WTC11 (cell line): ENCODE data around the gene ADAMTS12. TPM values are rescaled to one million over a fixed set of nuclear protein-coding genes. Genes with fewer than 3 reads are reported as not detected.

Experiments used
- ATAC-seq: fragments of 200-7000 bp; cut with Tn5 transposase; 2 replicates; pipeline ENCODE4 v1.10.0; 2021; ENCODE audit warnings: mild to moderate bottlenecking, moderate library complexity
- CTCF ChIA-PET: fragments of 300-600 bp; sonication (Branson Sonifier 250); formaldehyde crosslinking; loops from one replicate; lab custom pipeline; 2021; ENCODE audit warnings: antibody characterized with exemption; lab: Charles Lee
- POLR2A ChIA-PET: fragments of 350-600 bp; sonication (Branson Sonifier 250); formaldehyde crosslinking; loops from one replicate; lab custom pipeline; 2021; ENCODE audit warnings: antibody characterized with exemption; lab: Charles Lee
- DNase-seq: peaks from one replicate; pipeline ENCODE4 v3.0.0; 2021; ENCODE audit warnings: low spot score
- H3K27ac Mint-ChIP-seq: 2 replicates; pipeline ENCODE4 v1.8.0; 2021; ENCODE audit warnings: mixed read lengths
- H3K27me3 Mint-ChIP-seq: 2 replicates; pipeline ENCODE4 v1.8.0; 2021; ENCODE audit warnings: low read depth, mild to moderate bottlenecking, moderate library complexity, mixed read lengths
- H3K36me3 Mint-ChIP-seq: 2 replicates; pipeline ENCODE4 v1.8.0; 2021; ENCODE audit warnings: mixed read lengths
- H3K4me1 Mint-ChIP-seq: 2 replicates; pipeline ENCODE4 v1.8.0; 2022; ENCODE audit warnings: mixed read lengths
- H3K4me3 Mint-ChIP-seq: 2 replicates; pipeline ENCODE4 v1.8.0; 2021; ENCODE audit warnings: mild to moderate bottlenecking, moderate library complexity, mixed read lengths
- H3K9me3 Mint-ChIP-seq: 2 replicates; pipeline ENCODE4 v1.8.0; 2021; ENCODE audit warnings: mixed read lengths
- ELF4 ChIP-seq: sonication (generic); formaldehyde crosslinking; IDR thresholded peaks from 2 replicates; pipeline ENCODE4 v1.8.1; 2022; ENCODE audit warnings: low read depth, mild to moderate bottlenecking, moderate library complexity, missing genetic modification reagents
- EMX1 ChIP-seq: fragments of 250-450 bp; sonication (Bioruptor Pico); IDR thresholded peaks from 2 replicates; pipeline ENCODE4 v1.8.0; 2021; ENCODE audit warnings: mild to moderate bottlenecking
- ESRRA ChIP-seq: sonication (generic); formaldehyde crosslinking; IDR thresholded peaks from 2 replicates; pipeline ENCODE4 v1.8.1; 2022; ENCODE audit warnings: mild to moderate bottlenecking, missing genetic modification reagents, borderline replicate concordance
- JAZF1 ChIP-seq: fragments of 250-450 bp; sonication (Bioruptor Pico); IDR thresholded peaks from 2 replicates; pipeline ENCODE4 v1.9.0; 2021; ENCODE audit warnings: moderate library complexity, mild to moderate bottlenecking, inconsistent platforms
- KAT7 ChIP-seq: sonication (generic); formaldehyde crosslinking; IDR thresholded peaks from 2 replicates; pipeline ENCODE4 v1.8.1; 2023; ENCODE audit warnings: missing genetic modification reagents, mild to moderate bottlenecking, borderline replicate concordance
- TEAD1 ChIP-seq: sonication (generic); formaldehyde crosslinking; IDR thresholded peaks from 2 replicates; pipeline ENCODE4 v1.8.0; 2022; ENCODE audit warnings: mild to moderate bottlenecking, missing genetic modification reagents
- TEAD4 ChIP-seq: sonication (generic); formaldehyde crosslinking; IDR thresholded peaks from 2 replicates; pipeline ENCODE4 v1.8.0; 2022; ENCODE audit warnings: mild to moderate bottlenecking, missing genetic modification reagents
- ZNF138 ChIP-seq: sonication (generic); formaldehyde crosslinking; conservative IDR thresholded peaks from 2 replicates; pipeline ENCODE4 v1.8.1; 2022; ENCODE audit warnings: mild to moderate bottlenecking, moderate library complexity, missing genetic modification reagents
- ZNF423 ChIP-seq: fragments of 250-450 bp; sonication (Bioruptor Pico); IDR thresholded peaks from 2 replicates; pipeline ENCODE4 v2.1.2; 2022; ENCODE audit warnings: mild to moderate bottlenecking, moderate library complexity
- ZNF671 ChIP-seq: fragments of 250-450 bp; sonication (Bioruptor Pico); IDR thresholded peaks from 2 replicates; pipeline ENCODE4 v1.8.0; 2021; ENCODE audit warnings: mild to moderate bottlenecking
- total RNA-seq: library from RNA; stranded (reverse); gene quantifications from 3 replicates; pipeline ENCODE4 v1.2.3, GENCODE V29; 2021
- TF ChIP-seq, protein P1 (sequence below): sonication (generic); formaldehyde crosslinking; conservative IDR thresholded peaks from 2 replicates; pipeline ENCODE4 v1.8.1; 2022; ENCODE audit warnings: mild to moderate bottlenecking, missing genetic modification reagents
- TF ChIP-seq, protein P2 (sequence below): sonication (generic); formaldehyde crosslinking; IDR thresholded peaks from 2 replicates; pipeline ENCODE4 v1.8.0; 2022; ENCODE audit warnings: missing genetic modification reagents
- TF ChIP-seq, protein P3 (sequence below): fragments of 250-450 bp; sonication (Bioruptor Pico); IDR thresholded peaks from 2 replicates; pipeline ENCODE4 v1.9.0; 2021; ENCODE audit warnings: moderate library complexity, mild to moderate bottlenecking, inconsistent platforms, borderline replicate concordance
- TF ChIP-seq, protein P4 (sequence below): sonication (generic); formaldehyde crosslinking; IDR thresholded peaks from 2 replicates; pipeline ENCODE4 v1.8.1; 2023; ENCODE audit warnings: mild to moderate bottlenecking, moderate library complexity, missing genetic modification reagents
- TF ChIP-seq, protein P5 (sequence below): sonication (generic); formaldehyde crosslinking; conservative IDR thresholded peaks from 2 replicates; pipeline ENCODE4 v1.8.1; 2023; ENCODE audit warnings: mild to moderate bottlenecking, low read depth, missing genetic modification reagents, moderate library complexity

ADAMTS12 gene
- total RNA-seq, 1 experiment from 2014 or later = 13.5 TPM

DNA sequence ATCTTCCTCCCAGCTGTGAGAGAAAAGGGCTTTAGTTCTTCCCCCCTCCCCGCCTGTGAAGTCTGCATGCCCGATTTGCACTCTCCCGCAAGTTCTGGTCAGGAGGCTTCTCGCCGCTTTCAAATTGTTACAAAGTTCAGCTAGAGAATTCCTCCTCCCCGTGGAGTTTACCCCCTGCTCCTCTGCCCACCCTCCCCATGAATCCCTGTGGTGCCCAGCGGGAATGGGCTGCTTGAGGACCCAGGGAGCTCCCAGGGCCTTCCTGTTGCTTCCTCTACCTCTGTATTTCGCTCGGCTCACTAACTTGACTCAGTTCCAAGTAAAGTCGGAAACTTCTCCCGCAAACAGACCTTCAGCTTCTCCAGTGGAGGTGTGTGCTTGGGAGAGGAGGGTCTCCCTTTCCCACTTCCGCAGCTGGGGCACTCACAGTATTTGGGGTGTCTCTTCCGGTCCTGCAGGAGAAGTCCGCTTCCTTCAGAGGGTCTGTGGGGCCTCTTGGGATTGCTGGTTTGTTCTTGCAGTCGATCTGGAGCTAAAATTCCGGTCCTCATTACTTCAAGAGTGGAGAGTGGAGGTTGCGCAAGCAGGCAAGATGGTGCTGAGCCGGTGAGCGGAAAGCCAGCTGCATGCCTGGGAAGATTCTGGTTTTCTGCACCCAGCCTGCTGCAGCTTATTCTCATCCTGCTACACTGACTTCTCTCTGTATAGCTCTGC, 97.8 kb downstream of the ADAMTS12 start:
- DNase-seq (no peak), ATAC-seq (no peak)
- Mint-ChIP-seq H3K36me3 (no peaks in the 10 kb centered on the region), H3K9me3 (no peaks in the 10 kb centered on the region), H3K4me1 (peaks cover 17% of the 10 kb centered on the region), H3K27me3 (no peaks in the 10 kb centered on the region), H3K27ac (peak overlapping the region; percentile 60; the same call in 1 of the 2 replicates), H3K4me3 (no peak overlapping the region)
- TF ChIP-seq ELF4 (CRISPR knock-in tag) (no peak), ZNF423 (peak; percentile 70; the same call in 1 of the 2 replicates)
- ChIA-PET POLR2A (no interaction called here), CTCF (interaction anchor here (0.8 to 1.7 kb wide), 3 partner anchors 39 to 205 kb away, joined by 3 to 5 read pairs (median 3); partner anchors contain the start of gene RXFP3)

DNA sequence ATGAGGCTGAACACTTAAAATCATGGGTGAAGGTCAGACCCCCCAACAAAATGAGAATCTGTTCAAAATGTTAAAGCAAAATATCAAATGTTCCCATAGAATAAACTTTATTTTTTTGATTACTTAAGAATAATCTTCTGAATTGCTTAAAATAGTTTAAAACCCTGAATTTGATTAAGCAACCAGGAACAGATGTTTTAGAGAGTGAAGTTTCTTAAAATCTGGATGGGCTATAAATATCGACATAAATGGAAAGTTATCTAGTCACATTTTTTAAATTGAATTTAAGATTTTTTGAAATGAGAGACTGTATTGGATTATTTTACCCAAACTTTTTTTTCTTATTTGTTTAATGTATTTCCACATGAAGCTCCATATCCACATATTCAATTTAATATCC, 98.5 kb downstream of the ADAMTS12 start:
- Mint-ChIP-seq H3K27ac (no peak overlapping the region), H3K27me3 (no peaks in the 10 kb centered on the region), H3K36me3 (no peaks in the 10 kb centered on the region), H3K4me3 (no peak overlapping the region), H3K4me1 (peaks cover 17% of the 10 kb centered on the region), H3K9me3 (no peaks in the 10 kb centered on the region)
- CTCF ChIA-PET = interaction anchor here (0.8 to 1.7 kb wide), 2 partner anchors 40 to 204 kb away, joined by 3 to 5 read pairs; no protein-coding TSS in a partner anchor
- no peak for ATAC-seq
- TF ChIP-seq ZNF138 (CRISPR knock-in tag) (no peak), EMX1 (CRISPR knock-in tag) (no peak), TEAD4 (no peak), ELF4 (CRISPR knock-in tag) (no peak), ZNF671 (no peak), TEAD1 (no peak), KAT7 (CRISPR knock-in tag) (no peak), JAZF1 (no peak), ESRRA (CRISPR knock-in tag) (no peak)
- TF ChIP-seq, protein P1, sequence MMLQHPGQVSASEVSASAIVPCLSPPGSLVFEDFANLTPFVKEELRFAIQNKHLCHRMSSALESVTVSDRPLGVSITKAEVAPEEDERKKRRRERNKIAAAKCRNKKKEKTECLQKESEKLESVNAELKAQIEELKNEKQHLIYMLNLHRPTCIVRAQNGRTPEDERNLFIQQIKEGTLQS (CRISPR knock-in tag) = no peak
- TF ChIP-seq, protein P2, sequence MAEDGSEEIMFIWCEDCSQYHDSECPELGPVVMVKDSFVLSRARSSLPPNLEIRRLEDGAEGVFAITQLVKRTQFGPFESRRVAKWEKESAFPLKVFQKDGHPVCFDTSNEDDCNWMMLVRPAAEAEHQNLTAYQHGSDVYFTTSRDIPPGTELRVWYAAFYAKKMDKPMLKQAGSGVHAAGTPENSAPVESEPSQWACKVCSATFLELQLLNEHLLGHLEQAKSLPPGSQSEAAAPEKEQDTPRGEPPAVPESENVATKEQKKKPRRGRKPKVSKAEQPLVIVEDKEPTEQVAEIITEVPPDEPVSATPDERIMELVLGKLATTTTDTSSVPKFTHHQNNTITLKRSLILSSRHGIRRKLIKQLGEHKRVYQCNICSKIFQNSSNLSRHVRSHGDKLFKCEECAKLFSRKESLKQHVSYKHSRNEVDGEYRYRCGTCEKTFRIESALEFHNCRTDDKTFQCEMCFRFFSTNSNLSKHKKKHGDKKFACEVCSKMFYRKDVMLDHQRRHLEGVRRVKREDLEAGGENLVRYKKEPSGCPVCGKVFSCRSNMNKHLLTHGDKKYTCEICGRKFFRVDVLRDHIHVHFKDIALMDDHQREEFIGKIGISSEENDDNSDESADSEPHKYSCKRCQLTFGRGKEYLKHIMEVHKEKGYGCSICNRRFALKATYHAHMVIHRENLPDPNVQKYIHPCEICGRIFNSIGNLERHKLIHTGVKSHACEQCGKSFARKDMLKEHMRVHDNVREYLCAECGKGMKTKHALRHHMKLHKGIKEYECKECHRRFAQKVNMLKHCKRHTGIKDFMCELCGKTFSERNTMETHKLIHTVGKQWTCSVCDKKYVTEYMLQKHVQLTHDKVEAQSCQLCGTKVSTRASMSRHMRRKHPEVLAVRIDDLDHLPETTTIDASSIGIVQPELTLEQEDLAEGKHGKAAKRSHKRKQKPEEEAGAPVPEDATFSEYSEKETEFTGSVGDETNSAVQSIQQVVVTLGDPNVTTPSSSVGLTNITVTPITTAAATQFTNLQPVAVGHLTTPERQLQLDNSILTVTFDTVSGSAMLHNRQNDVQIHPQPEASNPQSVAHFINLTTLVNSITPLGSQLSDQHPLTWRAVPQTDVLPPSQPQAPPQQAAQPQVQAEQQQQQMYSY = no peak
- TF ChIP-seq, protein P3, sequence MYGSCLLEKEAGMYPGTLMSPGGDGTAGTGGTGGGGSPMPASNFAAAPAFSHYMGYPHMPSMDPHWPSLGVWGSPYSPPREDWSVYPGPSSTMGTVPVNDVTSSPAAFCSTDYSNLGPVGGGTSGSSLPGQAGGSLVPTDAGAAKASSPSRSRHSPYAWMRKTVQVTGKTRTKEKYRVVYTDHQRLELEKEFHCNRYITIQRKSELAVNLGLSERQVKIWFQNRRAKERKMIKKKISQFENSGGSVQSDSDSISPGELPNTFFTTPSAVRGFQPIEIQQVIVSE (CRISPR knock-in tag) = no peak
- TF ChIP-seq, protein P4, sequence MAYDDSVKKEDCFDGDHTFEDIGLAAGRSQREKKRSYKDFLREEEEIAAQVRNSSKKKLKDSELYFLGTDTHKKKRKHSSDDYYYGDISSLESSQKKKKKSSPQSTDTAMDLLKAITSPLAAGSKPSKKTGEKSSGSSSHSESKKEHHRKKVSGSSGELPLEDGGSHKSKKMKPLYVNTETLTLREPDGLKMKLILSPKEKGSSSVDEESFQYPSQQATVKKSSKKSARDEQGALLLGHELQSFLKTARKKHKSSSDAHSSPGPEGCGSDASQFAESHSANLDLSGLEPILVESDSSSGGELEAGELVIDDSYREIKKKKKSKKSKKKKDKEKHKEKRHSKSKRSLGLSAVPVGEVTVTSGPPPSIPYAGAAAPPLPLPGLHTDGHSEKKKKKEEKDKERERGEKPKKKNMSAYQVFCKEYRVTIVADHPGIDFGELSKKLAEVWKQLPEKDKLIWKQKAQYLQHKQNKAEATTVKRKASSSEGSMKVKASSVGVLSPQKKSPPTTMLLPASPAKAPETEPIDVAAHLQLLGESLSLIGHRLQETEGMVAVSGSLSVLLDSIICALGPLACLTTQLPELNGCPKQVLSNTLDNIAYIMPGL = no peak
- TF ChIP-seq, protein P5, sequence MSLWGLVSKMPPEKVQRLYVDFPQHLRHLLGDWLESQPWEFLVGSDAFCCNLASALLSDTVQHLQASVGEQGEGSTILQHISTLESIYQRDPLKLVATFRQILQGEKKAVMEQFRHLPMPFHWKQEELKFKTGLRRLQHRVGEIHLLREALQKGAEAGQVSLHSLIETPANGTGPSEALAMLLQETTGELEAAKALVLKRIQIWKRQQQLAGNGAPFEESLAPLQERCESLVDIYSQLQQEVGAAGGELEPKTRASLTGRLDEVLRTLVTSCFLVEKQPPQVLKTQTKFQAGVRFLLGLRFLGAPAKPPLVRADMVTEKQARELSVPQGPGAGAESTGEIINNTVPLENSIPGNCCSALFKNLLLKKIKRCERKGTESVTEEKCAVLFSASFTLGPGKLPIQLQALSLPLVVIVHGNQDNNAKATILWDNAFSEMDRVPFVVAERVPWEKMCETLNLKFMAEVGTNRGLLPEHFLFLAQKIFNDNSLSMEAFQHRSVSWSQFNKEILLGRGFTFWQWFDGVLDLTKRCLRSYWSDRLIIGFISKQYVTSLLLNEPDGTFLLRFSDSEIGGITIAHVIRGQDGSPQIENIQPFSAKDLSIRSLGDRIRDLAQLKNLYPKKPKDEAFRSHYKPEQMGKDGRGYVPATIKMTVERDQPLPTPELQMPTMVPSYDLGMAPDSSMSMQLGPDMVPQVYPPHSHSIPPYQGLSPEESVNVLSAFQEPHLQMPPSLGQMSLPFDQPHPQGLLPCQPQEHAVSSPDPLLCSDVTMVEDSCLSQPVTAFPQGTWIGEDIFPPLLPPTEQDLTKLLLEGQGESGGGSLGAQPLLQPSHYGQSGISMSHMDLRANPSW (CRISPR knock-in tag) = no peak
- POLR2A ChIA-PET = no interaction called here
- no peak for DNase-seq
